Muscle layer of colon (tissue), 2 donors: ENCODE results near the gene ACOT11.
"Not testable (repeated sequence)": the region's sequence is repeated elsewhere in the genome, so short reads cannot be mapped to it uniquely, and the experiment has no call there.

Source experiments
- H3K27ac ChIP-seq: one replicate; pipeline ENCODE4 v1.7.0; 2013; ENCODE audit warnings: low read depth, mild to moderate bottlenecking, low read length, moderate library complexity
- H3K27me3 ChIP-seq, 2 donors: one replicate each; pipeline ENCODE4 v1.7.0; 2013; ENCODE audit warnings: low read length in 2 of 2, mild to moderate bottlenecking in 2 of 2; ENCODE audit not compliant: insufficient read depth in 2 of 2, control insufficient read depth in 1 of 2
- H3K36me3 ChIP-seq: one replicate; pipeline ENCODE4 v1.7.0; 2013; ENCODE audit warnings: mild to moderate bottlenecking, low read length; ENCODE audit not compliant: insufficient read depth
- H3K4me1 ChIP-seq: one replicate; pipeline ENCODE4 v1.7.0; 2013; ENCODE audit warnings: mild to moderate bottlenecking, low read length; ENCODE audit not compliant: insufficient read depth
- H3K4me3 ChIP-seq, 2 donors: one replicate each; pipeline ENCODE4 v1.7.0; 2013; ENCODE audit warnings: low read length in 2 of 2, low read depth in 1 of 2, mild to moderate bottlenecking in 1 of 2, moderate library complexity in 1 of 2
- H3K9ac ChIP-seq: one replicate; pipeline ENCODE4 v1.7.0; 2013; ENCODE audit warnings: low read length
- H3K9me3 ChIP-seq: one replicate; pipeline ENCODE4 v1.7.0; 2013; ENCODE audit warnings: mild to moderate bottlenecking, low read length
- donor health status: abdominal sarcoma.
- donor health status: Adenocarcinoma of cecum.

ACOT11 gene

GRCh38 chr1:54513921-54514580 is 34.0 kb upstream of the ACOT11 start:
- H3K36me3 ChIP-seq, H3K27me3 ChIP-seq, H3K9ac ChIP-seq, H3K4me1 ChIP-seq, H3K27ac ChIP-seq, H3K9me3 ChIP-seq, H3K4me3 ChIP-seq: not testable (repeated sequence)

GRCh38 chr1:54516249-54516920 is 31.6 kb upstream of the ACOT11 start:
- H3K4me1 ChIP-seq: no peaks in the 10 kb centered on the region
- H3K9me3 ChIP-seq: no peaks in the 10 kb centered on the region
- H3K27ac ChIP-seq: no peak overlapping the region
- no peaks in the 10 kb centered on the region for H3K27me3 ChIP-seq
- H3K9ac ChIP-seq: no peak overlapping the region
- no peak overlapping the region for H3K4me3 ChIP-seq
- H3K36me3 ChIP-seq: no peaks in the 10 kb centered on the region

- no peak overlapping the region for H3K27ac ChIP-seq
- H3K9ac ChIP-seq: no peak overlapping the region
- no peaks in the 10 kb centered on the region for H3K36me3 ChIP-seq
- no peaks in the 10 kb centered on the region for H3K4me1 ChIP-seq
- H3K9me3 ChIP-seq: no peaks in the 10 kb centered on the region
- no peak overlapping the region for H3K4me3 ChIP-seq
- no peaks in the 10 kb centered on the region for H3K27me3 ChIP-seq
Measured at GRCh38 chr1:54517496-54517895, 30.5 kb upstream of the ACOT11 start.

GRCh38 chr1:54518489-54518888 is 29.5 kb upstream of the ACOT11 start:
- no peaks in the 10 kb centered on the region for H3K27me3 ChIP-seq
- no peaks in the 10 kb centered on the region for H3K4me1 ChIP-seq
- H3K9ac ChIP-seq: no peak overlapping the region
- no peak overlapping the region for H3K27ac ChIP-seq
- H3K36me3 ChIP-seq: no peaks in the 10 kb centered on the region
- no peaks in the 10 kb centered on the region for H3K9me3 ChIP-seq
- H3K4me3 ChIP-seq: no peak overlapping the region

GRCh38 chr1:54519709-54520108 is 28.3 kb upstream of the ACOT11 start:
- Histone ChIP-seq H3K36me3 (no peaks in the 10 kb centered on the region), H3K4me3 (no peak overlapping the region), H3K9ac (no peak overlapping the region), H3K9me3 (no peaks in the 10 kb centered on the region), H3K27ac (no peak overlapping the region), H3K27me3 (no peaks in the 10 kb centered on the region), H3K4me1 (no peaks in the 10 kb centered on the region)

GRCh38 chr1:54520631-54521321 is 27.3 kb upstream of the ACOT11 start:
- Histone ChIP-seq H3K9me3 (no peaks in the 10 kb centered on the region), H3K9ac (no peak overlapping the region), H3K4me1 (no peaks in the 10 kb centered on the region), H3K27me3 (no peaks in the 10 kb centered on the region), H3K4me3 (no peak overlapping the region), H3K36me3 (no peaks in the 10 kb centered on the region), H3K27ac (no peak overlapping the region)

GRCh38 chr1:54526565-54526964 is 21.5 kb upstream of the ACOT11 start:
- H3K27me3 ChIP-seq, H3K27ac ChIP-seq, H3K4me1 ChIP-seq, H3K36me3 ChIP-seq, H3K9ac ChIP-seq, H3K9me3 ChIP-seq, H3K4me3 ChIP-seq: not testable (repeated sequence)

GRCh38 chr1:54528613-54529012 is 19.4 kb upstream of the ACOT11 start:
- Histone ChIP-seq H3K27me3 (no peaks in the 10 kb centered on the region), H3K4me3 (no peak overlapping the region), H3K27ac (no peak overlapping the region), H3K4me1 (no peaks in the 10 kb centered on the region), H3K9me3 (no peaks in the 10 kb centered on the region), H3K9ac (no peak overlapping the region), H3K36me3 (no peaks in the 10 kb centered on the region)

- no peaks in the 10 kb centered on the region for H3K27me3 ChIP-seq
Measured at GRCh38 chr1:54532033-54532432, 16.0 kb upstream of the ACOT11 start.

GRCh38 chr1:54536656-54537055 is 11.4 kb upstream of the ACOT11 start:
- not testable (repeated sequence) for H3K36me3 ChIP-seq, H3K4me1 ChIP-seq, H3K27ac ChIP-seq, H3K27me3 ChIP-seq, H3K9ac ChIP-seq, H3K9me3 ChIP-seq, H3K4me3 ChIP-seq

More at GRCh38 chr1:54532033-54532432, 16.0 kb upstream of the ACOT11 start:
- no peak overlapping the region for H3K27ac ChIP-seq
- no peak overlapping the region for H3K4me3 ChIP-seq
- H3K36me3 ChIP-seq: no peaks in the 10 kb centered on the region
- no peaks in the 10 kb centered on the region for H3K4me1 ChIP-seq
- H3K9ac ChIP-seq: no peak overlapping the region
- no peaks in the 10 kb centered on the region for H3K9me3 ChIP-seq

- H3K27ac ChIP-seq: no peak overlapping the region
- H3K9me3 ChIP-seq: no peaks in the 10 kb centered on the region
- no peaks in the 10 kb centered on the region for H3K27me3 ChIP-seq
- no peak overlapping the region for H3K4me3 ChIP-seq
- H3K9ac ChIP-seq: no peak overlapping the region
- H3K36me3 ChIP-seq: no peaks in the 10 kb centered on the region
- H3K4me1 ChIP-seq: peaks cover 4% of the 10 kb centered on the region
Measured at GRCh38 chr1:54537611-54538010, 10.4 kb upstream of the ACOT11 start.
